GM12873 (cell line): ENCODE data around the gene TENT4A.

ENCODE experiments used
- TF ChIP-seq, protein P1 (sequence below): IDR thresholded peaks from 2 replicates; pipeline ENCODE4 v1.5.1; 2012; ENCODE audit warnings: low read depth, mild to moderate bottlenecking, moderate library complexity, low read length, control low read depth; ENCODE audit not compliant: insufficient read depth; ENCODE audit errors: missing control alignments

The TENT4A gene

DNA sequence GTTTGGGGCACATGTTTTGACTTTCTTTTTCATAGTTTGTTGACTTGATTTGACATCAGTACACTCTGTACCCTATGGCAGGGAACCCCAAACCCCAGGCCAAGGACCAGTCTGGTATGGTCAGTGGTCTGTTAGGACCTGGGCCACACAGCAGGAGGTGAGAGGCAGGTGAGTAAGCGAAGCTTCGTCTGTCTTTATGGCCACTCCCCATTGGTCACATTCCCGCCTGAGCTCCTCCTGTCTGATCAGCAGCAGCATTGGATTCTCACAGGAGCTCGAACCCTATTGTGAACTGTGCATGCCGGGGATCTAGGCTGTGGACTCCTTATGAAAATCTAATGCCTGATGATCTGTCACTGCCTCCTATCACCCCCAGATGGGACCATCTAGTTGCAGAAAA is 88.0 kb downstream of the TENT4A start:
- TF ChIP-seq, protein P1, sequence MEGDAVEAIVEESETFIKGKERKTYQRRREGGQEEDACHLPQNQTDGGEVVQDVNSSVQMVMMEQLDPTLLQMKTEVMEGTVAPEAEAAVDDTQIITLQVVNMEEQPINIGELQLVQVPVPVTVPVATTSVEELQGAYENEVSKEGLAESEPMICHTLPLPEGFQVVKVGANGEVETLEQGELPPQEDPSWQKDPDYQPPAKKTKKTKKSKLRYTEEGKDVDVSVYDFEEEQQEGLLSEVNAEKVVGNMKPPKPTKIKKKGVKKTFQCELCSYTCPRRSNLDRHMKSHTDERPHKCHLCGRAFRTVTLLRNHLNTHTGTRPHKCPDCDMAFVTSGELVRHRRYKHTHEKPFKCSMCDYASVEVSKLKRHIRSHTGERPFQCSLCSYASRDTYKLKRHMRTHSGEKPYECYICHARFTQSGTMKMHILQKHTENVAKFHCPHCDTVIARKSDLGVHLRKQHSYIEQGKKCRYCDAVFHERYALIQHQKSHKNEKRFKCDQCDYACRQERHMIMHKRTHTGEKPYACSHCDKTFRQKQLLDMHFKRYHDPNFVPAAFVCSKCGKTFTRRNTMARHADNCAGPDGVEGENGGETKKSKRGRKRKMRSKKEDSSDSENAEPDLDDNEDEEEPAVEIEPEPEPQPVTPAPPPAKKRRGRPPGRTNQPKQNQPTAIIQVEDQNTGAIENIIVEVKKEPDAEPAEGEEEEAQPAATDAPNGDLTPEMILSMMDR: no peak

DNA sequence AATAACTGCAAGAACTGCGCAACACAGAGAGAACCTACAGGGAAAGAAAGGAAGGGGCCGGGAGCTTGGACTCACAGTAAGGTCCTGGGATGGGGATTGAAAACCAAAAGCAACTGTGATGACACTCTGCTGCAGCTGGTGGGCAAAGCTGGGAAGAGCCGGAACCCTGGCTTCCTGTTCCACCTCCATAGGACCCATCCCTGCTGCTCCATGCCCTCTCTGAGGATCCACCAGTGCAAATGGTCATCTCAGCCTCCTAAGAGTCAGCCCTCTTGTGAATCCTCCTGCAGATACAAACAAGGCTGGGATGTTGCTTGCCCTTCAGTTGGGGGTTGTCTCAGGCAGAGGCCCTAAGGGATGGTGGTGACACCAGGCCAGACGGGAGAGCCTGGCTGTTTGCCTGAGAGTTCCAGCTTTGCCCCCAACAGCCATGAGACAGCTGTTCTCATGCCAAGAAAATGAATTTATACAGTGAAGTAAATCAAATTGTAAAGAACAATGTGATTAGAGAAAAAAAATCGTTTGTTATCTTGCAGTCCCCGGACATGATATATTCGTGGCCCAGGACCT is 90.8 kb downstream of the TENT4A start:
- TF ChIP-seq, protein P1: no peak

DNA sequence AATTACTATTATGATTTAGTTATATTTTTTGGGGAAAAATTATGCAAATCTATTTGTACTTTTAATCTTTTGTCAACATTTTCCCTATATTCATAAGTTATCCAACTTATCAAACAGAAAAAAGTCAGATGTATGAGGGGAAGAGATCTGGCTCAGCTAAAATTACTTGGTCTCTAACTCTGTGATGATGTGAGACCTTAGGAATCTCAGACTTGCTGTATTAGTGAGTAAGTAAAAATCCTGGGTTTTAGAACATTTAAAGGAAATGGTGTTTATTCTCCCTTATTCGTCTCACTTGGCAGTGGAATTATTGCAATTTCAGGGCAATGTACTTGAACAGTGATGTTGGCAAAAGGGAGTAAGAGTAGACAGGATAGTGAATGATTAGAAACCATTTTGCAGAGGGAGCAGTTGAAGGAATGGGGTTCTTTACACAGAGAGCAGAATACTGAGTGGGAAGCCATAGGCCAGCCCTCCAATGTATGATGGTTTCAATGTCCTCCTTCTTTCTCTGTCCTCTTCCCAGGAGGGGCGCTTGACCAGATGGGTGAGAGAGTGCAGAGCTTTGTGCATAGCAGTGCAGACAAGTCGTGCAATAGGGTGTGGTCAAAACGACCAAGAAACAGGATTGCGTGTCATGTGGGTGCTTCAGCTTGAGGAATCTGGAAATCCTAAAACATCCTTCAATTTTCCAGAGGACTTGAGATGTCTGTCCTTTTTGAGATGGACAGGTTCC is 91.7 kb downstream of the TENT4A start:
- TF ChIP-seq, protein P1: no peak

DNA sequence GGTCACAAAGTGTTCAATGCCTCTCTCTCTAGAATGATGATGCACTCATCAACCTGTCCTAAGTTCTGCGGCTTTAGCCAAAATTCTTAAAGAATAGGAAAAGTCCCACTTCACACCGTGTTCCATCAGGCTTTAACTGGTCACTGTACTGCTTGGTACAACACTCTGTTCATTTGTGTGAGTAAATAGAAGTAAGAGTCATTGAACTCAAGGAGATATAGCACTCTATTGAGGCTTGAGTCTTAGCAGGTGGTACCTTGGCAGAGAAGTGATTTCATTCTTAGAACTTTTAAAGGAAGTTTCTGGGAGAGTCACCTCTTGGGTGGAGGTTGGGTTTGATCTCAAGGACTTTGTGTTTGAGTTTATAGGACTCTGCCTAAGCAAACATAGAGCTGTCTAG is 92.6 kb downstream of the TENT4A start:
- TF ChIP-seq, protein P1: no peak
